ENCODE data around the gene IGIP. TPM values are rescaled to one million over a fixed set of nuclear protein-coding genes. Genes with fewer than 3 reads are reported as not detected.
A peak's percentile ranks its signal among the peaks of the same experiment; 100 is the strongest.

Gene IGIP
- total and polyA plus RNA-seq, 2 donors (not counting 1 experiment from before 2014, with no cell fraction given) = 1.3 to 9.9 TPM

GRCh38 chr5:140111011-140111858 is 14.5 kb upstream of the IGIP start:
- Histone ChIP-seq H3K4me2 (replicated peaks; ENCODE audit: low read depth, low read length, poor library complexity, severe bottlenecking) (peak overlapping the region; percentile 98), H3K79me2 (ENCODE audit: control insufficient read depth, insufficient read depth, low read length) (peaks cover 61% of the 10 kb centered on the region), H3K36me3 (replicated peaks in 1 of 2; ENCODE audit: control extremely low read depth in 1 of 2, control insufficient read depth in 1 of 2, extremely low read depth in 1 of 2, insufficient read depth in 2 of 2, low read length in 1 of 2) (no peaks in the 10 kb centered on the region), H4K20me1 (ENCODE audit: control insufficient read depth, insufficient read depth, low read length, poor library complexity, severe bottlenecking) (peaks cover 43% of the 10 kb centered on the region), H3K9ac (ENCODE audit: low read length) (no peak overlapping the region), H3K27ac (ENCODE audit: low read length in 2 of 2) (peak overlapping the region in 1 of 2 donors; percentile 38), H3K27me3 (replicated peaks in 1 of 4; ENCODE audit: control extremely low read depth in 1 of 4, control insufficient read depth in 3 of 4, insufficient read depth in 4 of 4, low read length in 3 of 4) (peaks cover 5 to 23% (median 13%) of the 10 kb centered on the region in 4 experiments), H2AFZ (ENCODE audit: insufficient read depth, low read depth, low read length, poor library complexity, severe bottlenecking) (no peak overlapping the region), H3K9me3 (ENCODE audit: control extremely low read depth in 1 of 3, control insufficient read depth in 2 of 3, insufficient read depth in 1 of 3, low read length in 2 of 3) (peaks cover 0 to 7% (median 2%) of the 10 kb centered on the region in 3 donors), H3K4me3 (ENCODE audit: control extremely low read depth in 1 of 5, extremely low read depth in 1 of 5, insufficient read depth in 1 of 5, low read depth in 2 of 5, low read length in 4 of 5) (no peak overlapping the region), H3K4me1 (ENCODE audit: control insufficient read depth in 2 of 2, insufficient read depth in 2 of 2, low read length in 2 of 2) (peaks cover 54 to 58% of the 10 kb centered on the region in 2 donors)
- Mint-ChIP-seq H3K9me3 (ENCODE audit: insufficient read depth) (no peaks in the 10 kb centered on the region), H3K4me3 (peak overlapping the region; percentile 98), H3K27ac (peak overlapping the region; percentile 79), H3K27me3 (peaks cover 11% of the 10 kb centered on the region), H3K4me1 (peaks cover 69% of the 10 kb centered on the region)
- ATAC-seq (ENCODE audit: low read depth) (no peak), DNase-seq (no peak)
- ChIA-PET POLR2A (no interaction called here), CTCF (interaction anchor here (1.6 kb wide), 1 partner anchor 32 kb away, joined by 11 read pairs; no protein-coding TSS in a partner anchor)
- 61% methylated on average over 14 of the region's 18 CpGs for WGBS (ENCODE audit: insufficient coverage)
- intact Hi-C loops (cut with micrococcal nuclease) = loop anchor here (10.0 kb wide), 1 partner anchor 1566 kb away; the partner anchor contains the start of gene ETF1
- TF ChIP-seq CTCF (IDR thresholded peaks at IDR 0.05) (no peak), EZH2 (IDR thresholded peaks at IDR 0.05; ENCODE audit: borderline replicate concordance, insufficient read depth, low read depth, low read length, poor library complexity, severe bottlenecking) (no peak)
